ENCODE measurements around the gene STARD13.

DNA sequence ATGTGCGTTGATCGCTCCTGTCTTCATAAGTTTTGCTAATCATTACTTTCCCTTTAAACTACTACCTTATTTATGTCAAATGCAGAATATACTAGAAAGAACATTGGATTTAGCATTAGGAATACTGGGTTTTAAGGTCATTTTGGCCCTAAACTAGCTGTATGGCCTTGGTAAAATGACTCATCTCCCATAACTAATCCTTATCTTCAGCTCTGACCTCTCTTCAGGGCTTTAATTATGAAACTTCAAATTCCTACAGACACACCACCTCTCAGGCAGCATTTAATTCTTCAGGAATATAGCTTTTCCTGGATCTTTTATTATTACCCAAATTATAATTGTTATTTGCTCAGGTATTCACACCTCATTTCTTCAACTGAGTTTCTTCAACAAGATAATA, 121.2 kb downstream of the STARD13 start:
- TF ChIP-seq, protein P1, sequence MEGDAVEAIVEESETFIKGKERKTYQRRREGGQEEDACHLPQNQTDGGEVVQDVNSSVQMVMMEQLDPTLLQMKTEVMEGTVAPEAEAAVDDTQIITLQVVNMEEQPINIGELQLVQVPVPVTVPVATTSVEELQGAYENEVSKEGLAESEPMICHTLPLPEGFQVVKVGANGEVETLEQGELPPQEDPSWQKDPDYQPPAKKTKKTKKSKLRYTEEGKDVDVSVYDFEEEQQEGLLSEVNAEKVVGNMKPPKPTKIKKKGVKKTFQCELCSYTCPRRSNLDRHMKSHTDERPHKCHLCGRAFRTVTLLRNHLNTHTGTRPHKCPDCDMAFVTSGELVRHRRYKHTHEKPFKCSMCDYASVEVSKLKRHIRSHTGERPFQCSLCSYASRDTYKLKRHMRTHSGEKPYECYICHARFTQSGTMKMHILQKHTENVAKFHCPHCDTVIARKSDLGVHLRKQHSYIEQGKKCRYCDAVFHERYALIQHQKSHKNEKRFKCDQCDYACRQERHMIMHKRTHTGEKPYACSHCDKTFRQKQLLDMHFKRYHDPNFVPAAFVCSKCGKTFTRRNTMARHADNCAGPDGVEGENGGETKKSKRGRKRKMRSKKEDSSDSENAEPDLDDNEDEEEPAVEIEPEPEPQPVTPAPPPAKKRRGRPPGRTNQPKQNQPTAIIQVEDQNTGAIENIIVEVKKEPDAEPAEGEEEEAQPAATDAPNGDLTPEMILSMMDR (IDR thresholded peaks at IDR 0.05) = no peak
- no peak for TF ChIP-seq POLR2A (IDR thresholded peaks at IDR 0.05)
- TF ChIP-seq POLR2AphosphoS5 (IDR thresholded peaks at IDR 0.05) = no peak

Data from stomach (tissue), 4 donors.